ENCODE results near the gene CACHD1.

Gene CACHD1

DNA sequence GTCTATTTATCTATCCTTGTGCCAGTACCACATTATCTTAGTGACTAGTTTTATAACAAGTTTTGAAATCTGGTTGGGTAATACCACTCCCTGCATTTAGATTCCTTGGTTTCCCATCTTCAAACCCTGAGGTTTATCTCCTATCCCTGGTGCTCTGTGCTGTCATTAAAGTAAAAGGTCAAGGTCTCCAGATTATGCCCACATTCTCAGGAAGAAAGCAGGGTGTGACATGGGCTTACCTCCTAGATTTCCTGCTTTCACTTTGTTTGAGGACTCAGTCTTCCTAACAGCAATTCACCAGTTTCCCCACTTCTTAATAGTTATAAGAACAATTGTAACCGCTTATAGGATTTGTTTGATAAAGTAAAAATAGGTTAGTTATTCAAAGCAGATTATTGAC lies 86.0 kb downstream of the CACHD1 start:
- no peak for DNase-seq

DNA sequence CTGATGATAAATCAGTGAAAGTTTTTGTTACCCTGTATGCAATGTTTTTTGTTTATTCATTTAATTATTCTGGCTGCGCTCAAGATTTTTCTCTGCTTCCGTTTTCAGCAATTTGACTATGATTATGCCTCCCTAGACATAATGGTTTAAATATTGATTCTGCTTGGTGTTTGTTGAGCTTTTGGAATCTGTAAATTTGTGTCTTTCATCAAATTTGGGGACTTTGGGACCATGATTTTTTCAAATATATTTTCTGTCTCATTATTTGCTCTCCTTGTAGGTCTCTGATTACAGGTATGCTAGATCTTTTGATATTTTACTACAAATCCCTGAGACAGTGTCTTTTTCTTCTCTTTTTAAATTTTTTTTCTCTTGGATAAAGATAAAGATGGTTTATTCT lies 92.1 kb downstream of the CACHD1 start:
- no peak for DNase-seq

DNA sequence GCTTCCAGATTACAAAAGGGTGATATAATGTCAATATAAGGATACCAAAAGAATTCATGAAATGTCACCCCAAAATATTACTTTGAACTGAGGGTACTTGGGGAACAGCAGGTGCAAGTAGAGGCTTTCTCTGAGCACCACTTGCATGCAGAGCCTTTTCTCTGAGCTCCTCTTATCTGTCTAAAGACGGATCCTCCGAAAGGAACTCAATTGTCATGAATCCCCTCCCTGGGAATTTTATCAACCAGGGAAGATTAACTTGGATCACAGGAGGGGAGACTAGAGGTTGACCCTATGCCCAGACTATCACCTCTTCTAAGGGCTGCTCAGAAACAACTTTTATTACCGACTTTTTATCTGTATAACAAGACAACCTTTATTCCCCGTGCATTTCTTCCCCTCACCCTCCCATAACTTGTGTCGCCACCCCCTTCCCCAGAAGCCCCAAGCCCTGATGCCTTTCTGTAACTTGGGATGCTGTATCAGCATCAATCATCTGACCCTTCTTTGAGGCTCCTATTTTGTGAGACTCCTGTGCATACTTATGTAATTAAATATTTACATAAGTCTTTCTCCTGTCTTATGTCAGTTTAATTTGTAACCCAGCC lies 94.1 kb downstream of the CACHD1 start:
- DNase-seq: no peak

- DNase-seq: no peak
Observed at GRCh38 chr1:64564891-64565290, 95.0 kb downstream of the CACHD1 start.

GRCh38 chr1:64567426-64568170 lies 97.7 kb downstream of the CACHD1 start:
- DNase-seq: no peak

GRCh38 chr1:64568171-64568450 lies 98.2 kb downstream of the CACHD1 start:
- DNase-seq: no peak

DNA sequence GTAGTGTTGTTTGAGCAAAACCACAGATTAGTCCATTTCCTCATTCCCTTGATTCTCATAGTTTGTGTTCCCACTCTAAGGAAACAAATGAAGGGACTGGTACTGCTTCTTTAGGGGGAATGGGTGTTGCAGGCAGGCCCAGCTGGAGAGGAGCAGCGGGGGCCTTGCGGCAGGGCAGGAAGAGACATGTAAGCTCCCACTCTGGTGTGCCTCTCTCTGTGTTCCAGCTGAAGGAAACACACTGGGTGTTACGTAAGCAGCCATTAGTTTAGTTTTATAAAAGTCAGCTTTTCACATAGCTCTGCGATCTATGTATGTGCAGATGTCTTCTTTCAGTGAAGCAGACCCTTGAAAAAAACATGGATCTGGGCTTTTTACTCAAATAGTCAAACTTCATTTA lies 99.5 kb downstream of the CACHD1 start:
- peak; percentile 3 for DNase-seq

- no peak for DNase-seq
Observed at GRCh38 chr1:64570267-64570855, 100.4 kb downstream of the CACHD1 start.

GRCh38 chr1:64572222-64572900 lies 102.4 kb downstream of the CACHD1 start:
- no peak for DNase-seq

GRCh38 chr1:64574301-64574700 lies 104.4 kb downstream of the CACHD1 start:
- DNase-seq: no peak

- DNase-seq: no peak
Observed at GRCh38 chr1:64575881-64576676, 106.2 kb downstream of the CACHD1 start.

- DNase-seq: no peak
Observed at GRCh38 chr1:64578270-64578973, 108.5 kb downstream of the CACHD1 start.

- no peak for DNase-seq
Observed at GRCh38 chr1:64579767-64580166, 109.8 kb downstream of the CACHD1 start.

- DNase-seq: no peak
Observed at GRCh38 chr1:64581135-64581842, 111.4 kb downstream of the CACHD1 start.

DNA sequence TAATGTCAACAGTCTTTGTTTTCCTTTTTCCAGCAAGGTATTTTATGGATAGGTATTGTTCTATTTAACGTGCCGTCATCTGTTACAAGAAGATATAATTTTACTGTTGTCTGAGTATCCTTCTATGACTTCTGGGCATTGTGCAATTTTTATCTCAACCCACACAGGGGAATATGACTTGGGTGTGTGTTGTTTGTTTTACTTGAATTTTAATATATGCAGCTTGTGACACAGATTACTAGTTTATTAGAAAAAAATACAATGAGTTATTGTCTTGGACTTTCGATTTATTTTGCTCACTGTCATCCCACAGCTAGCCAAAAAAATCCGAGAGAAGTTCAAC lies 111.9 kb downstream of the CACHD1 start:
- DNase-seq: no peak

DNA sequence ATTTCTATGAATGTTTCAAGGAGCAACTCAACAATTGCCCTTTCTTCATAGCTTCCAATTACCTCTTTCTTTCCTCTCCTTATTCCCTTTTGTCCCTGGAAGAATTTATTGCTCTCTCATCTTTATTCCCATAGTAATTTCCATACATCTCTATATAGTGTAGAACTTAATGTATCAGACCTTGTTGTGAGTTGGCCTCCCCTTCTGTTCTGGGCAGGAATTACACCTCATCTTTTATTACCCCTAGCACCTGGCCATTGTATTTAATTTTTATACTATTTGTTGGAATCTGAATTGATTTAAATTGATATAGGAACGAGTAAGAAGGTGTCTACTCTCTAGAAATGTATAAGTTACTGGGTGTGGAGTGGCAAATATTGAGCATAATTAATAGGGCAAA lies 114.5 kb downstream of the CACHD1 start:
- no peak for DNase-seq

- DNase-seq: no peak
Observed at GRCh38 chr1:64588876-64589275, 118.9 kb downstream of the CACHD1 start.

DNA sequence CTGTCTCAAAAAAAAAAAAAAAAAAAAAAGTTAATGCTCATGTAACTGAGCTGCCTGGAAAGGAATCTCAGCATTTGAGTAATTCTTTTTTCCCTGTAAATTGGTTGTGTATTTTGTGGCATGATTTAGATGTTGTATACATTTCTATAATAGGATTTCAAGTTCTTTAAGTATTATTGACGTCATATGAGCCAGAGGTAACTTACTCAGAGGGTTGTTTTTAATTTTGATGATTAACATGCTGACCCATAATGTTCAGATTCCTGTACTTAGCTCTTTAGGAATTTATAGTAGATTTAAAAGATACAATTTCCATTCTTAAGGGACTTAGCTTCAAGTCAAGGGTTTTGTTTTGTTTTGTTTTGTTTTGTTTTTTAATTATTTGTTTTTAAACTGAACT lies 120.4 kb downstream of the CACHD1 start:
- no peak for DNase-seq

GRCh38 chr1:64594446-64594845 lies 124.5 kb downstream of the CACHD1 start:
- no peak for DNase-seq

- DNase-seq: no peak
Observed at GRCh38 chr1:64595871-64596515, 126.1 kb downstream of the CACHD1 start.

- DNase-seq: no peak
Observed at GRCh38 chr1:64597113-64597512, 127.2 kb downstream of the CACHD1 start.
